Thoracic aorta (tissue), 2 donors: ENCODE data around the gene CEP63. TPM values are rescaled to one million over a fixed set of nuclear protein-coding genes. Genes with fewer than 3 reads are reported as not detected.

Source experiments
- ATAC-seq: fragments of 150-250 bp; one replicate; pipeline ENCODE4 v1.8.0; 2017; ENCODE audit warnings: low read depth; ENCODE audit not compliant: insufficient number of reproducible peaks, low FRiP score
- DNase-seq: peaks from one replicate; pipeline ENCODE4 v3.0.0-alpha.2; 2020; ENCODE audit warnings: low spot score
- H3K27ac ChIP-seq, 2 donors: fragments of 200-600 bp; sonication (generic); 1 replicate in 1 of 2; 2 replicates in 1 of 2; pipeline ENCODE4 v1.5.1; 2016; ENCODE audit warnings: mild to moderate bottlenecking in 2 of 2, moderate library complexity in 2 of 2
- H3K27me3 ChIP-seq: fragments of 200-600 bp; sonication (generic); replicated peaks from 2 replicates; pipeline ENCODE4 v1.6.0; 2016; ENCODE audit warnings: mild to moderate bottlenecking; ENCODE audit not compliant: insufficient read depth
- H3K36me3 ChIP-seq: fragments of 200-600 bp; sonication (generic); one replicate; pipeline ENCODE4 v1.5.1; 2016
- H3K4me1 ChIP-seq, 2 donors: fragments of 200-600 bp; sonication (generic); 1 replicate in 1 of 2; 2 replicates in 1 of 2; pipeline versions ENCODE4 v1.5.1 to v1.6.0; 2016; ENCODE audit warnings: low read depth in 2 of 2, mild to moderate bottlenecking in 1 of 2; ENCODE audit not compliant: control insufficient read depth in 1 of 2
- H3K4me3 ChIP-seq: fragments of 200-600 bp; sonication (generic); 2 replicates; pipeline ENCODE4 v1.5.1; 2016; ENCODE audit warnings: mild to moderate bottlenecking
- H3K9me3 ChIP-seq: fragments of 200-600 bp; sonication (generic); 2 replicates; pipeline ENCODE4 v1.5.1; 2016
- total RNA-seq, 2 donors: library from RNA; depleted of rRNA; stranded (reverse); fragments of >200 nt; gene quantifications; one replicate each; pipeline versions ENCODE4 v1.1.0 to v1.2.3, GENCODE V29; 2016
- TF ChIP-seq, protein P1 (sequence below): fragments of 200-600 bp; sonication (generic); IDR thresholded peaks from one replicate; pipeline ENCODE4 v1.5.1; 2019; ENCODE audit warnings: antibody characterized with exemption

CEP63 gene
- total RNA-seq, 2 donors from 2014 or later = 20.4 to 28.3 TPM

DNA sequence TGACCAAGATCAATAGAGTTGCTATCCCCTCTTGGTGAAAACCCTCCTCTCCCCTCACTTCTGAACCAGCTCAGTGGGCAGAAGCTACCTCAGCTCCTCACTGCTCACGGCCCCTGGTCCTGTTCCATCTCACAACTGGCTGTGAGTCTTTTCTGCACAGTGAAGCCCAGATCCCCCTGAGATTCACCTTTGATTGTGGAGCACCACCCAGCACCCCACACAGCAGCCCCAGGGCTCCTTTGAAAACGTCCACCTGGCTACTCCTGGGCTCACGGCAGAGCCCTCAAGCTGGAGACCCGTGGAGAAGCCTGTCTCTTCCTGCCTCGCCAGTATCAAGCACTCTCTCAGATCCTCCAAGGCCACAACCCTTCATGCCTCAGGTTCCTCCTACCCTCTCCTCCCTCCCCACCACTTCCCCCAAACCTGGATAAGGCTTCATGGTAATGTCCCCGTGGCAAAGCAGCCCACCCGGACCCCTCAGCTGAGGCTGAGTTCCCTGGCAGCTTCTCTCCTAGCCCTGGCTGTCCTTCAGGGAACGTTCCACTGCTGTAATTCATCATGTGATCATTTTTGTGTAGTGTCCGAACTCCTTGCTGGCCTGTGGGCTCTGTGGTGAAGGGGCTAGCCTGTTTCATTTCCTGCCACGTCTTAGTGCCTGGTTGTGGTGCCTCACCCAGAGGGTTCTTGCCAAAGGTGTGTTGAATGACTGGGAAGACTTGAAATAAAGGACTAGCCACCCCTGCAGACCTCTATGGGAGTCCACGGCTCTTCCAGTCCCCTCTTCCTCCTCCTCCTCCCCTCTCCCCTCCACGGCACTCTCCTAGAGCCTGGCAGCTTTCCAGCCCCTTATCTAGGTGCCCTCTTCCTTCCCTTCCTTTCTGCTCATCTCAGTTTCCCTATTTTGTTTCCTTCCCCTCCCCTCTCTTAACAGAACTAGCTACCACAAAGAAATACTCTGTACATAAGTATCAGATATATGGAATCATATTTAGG is 120.5 kb downstream of the CEP63 start:
- Histone ChIP-seq H3K9me3 (no peaks in the 10 kb centered on the region), H3K4me1 (no peaks in the 10 kb centered on the region), H3K27me3 (no peaks in the 10 kb centered on the region), H3K36me3 (no peaks in the 10 kb centered on the region), H3K4me3 (no peak overlapping the region), H3K27ac (no peak overlapping the region)
- ATAC-seq (no peak), DNase-seq (no peak)
- TF ChIP-seq, protein P1, sequence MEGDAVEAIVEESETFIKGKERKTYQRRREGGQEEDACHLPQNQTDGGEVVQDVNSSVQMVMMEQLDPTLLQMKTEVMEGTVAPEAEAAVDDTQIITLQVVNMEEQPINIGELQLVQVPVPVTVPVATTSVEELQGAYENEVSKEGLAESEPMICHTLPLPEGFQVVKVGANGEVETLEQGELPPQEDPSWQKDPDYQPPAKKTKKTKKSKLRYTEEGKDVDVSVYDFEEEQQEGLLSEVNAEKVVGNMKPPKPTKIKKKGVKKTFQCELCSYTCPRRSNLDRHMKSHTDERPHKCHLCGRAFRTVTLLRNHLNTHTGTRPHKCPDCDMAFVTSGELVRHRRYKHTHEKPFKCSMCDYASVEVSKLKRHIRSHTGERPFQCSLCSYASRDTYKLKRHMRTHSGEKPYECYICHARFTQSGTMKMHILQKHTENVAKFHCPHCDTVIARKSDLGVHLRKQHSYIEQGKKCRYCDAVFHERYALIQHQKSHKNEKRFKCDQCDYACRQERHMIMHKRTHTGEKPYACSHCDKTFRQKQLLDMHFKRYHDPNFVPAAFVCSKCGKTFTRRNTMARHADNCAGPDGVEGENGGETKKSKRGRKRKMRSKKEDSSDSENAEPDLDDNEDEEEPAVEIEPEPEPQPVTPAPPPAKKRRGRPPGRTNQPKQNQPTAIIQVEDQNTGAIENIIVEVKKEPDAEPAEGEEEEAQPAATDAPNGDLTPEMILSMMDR = no peak

GRCh38 chr3:134607054-134608022 is 121.5 kb downstream of the CEP63 start:
- H3K9me3 ChIP-seq = no peaks in the 10 kb centered on the region
- TF ChIP-seq, protein P1 = no peak
- H3K36me3 ChIP-seq = no peaks in the 10 kb centered on the region
- ATAC-seq = no peak
- no peak overlapping the region for H3K4me3 ChIP-seq
- H3K27ac ChIP-seq = no peak overlapping the region
- H3K4me1 ChIP-seq = no peaks in the 10 kb centered on the region
- H3K27me3 ChIP-seq = no peaks in the 10 kb centered on the region
- DNase-seq = no peak

GRCh38 chr3:134608023-134608770 is 122.3 kb downstream of the CEP63 start:
- DNase-seq = no peak
- no peak for ATAC-seq
- no peaks in the 10 kb centered on the region for H3K9me3 ChIP-seq
- H3K4me3 ChIP-seq = no peak overlapping the region
- TF ChIP-seq, protein P1 = no peak
- no peaks in the 10 kb centered on the region for H3K27me3 ChIP-seq
- H3K36me3 ChIP-seq = no peaks in the 10 kb centered on the region
- no peaks in the 10 kb centered on the region for H3K4me1 ChIP-seq
- no peak overlapping the region for H3K27ac ChIP-seq

DNA sequence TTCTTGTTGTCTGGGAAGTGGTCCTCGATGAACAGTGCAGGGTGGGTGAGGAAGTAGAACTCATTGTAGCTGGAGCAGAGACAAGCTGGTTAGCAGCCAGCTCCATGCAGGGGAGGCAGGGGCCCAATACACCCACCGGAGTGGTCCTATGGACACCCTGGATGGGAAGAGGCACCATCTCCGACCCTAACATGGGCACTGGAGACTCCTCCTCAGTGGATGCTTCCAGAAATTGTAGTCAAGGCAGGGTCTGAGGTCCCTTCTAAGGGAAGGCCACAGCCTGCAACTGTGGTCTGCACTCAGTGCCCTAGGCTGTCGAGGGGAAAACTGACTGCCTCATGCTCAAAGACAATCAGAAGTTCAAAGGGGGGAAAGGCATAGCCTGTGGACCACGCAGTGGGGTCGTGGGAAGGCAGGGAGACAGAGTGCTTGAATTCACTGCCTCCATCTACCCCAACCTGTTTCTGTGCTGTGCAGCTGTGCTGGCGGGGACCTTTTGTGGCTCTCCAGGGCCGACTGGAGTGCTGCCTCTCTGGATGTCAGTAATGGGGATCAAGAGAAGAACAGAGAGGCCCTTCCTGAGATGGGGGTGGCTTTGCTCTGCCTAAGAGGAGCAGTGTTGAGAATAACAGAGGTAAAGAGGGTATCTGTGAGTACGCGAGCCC is 123.0 kb downstream of the CEP63 start:
- Histone ChIP-seq H3K4me3 (no peak overlapping the region), H3K9me3 (no peaks in the 10 kb centered on the region), H3K27ac (no peak overlapping the region), H3K36me3 (no peaks in the 10 kb centered on the region), H3K27me3 (no peaks in the 10 kb centered on the region), H3K4me1 (no peaks in the 10 kb centered on the region)
- no peak for ATAC-seq
- TF ChIP-seq, protein P1 = no peak
- DNase-seq = no peak
